Gastroesophageal sphincter (tissue), 3 donors: Measurements from ENCODE around the gene ANKRD40.

ENCODE experiments used
- EP300 ChIP-seq: sonication (generic); formaldehyde crosslinking; IDR thresholded peaks from one replicate; pipeline ENCODE4 v1.6.1; 2017; ENCODE audit warnings: antibody characterized with exemption, mild to moderate bottlenecking
- POLR2A ChIP-seq, 2 donors: fragments of 450-650 bp; IDR thresholded peaks; one replicate each; pipeline ENCODE4 v1.6.1; 2017; ENCODE audit warnings: antibody characterized with exemption in 2 of 2, mild to moderate bottlenecking in 2 of 2, moderate library complexity in 1 of 2
- POLR2AphosphoS5 ChIP-seq: sonication (generic); formaldehyde crosslinking; IDR thresholded peaks from one replicate; pipeline ENCODE4 v1.6.1; 2017; ENCODE audit warnings: antibody characterized with exemption
- TF ChIP-seq, protein P1 (sequence below), 4 experiments: fragments of 200-600 bp in 2 of 4; fragments of 450-650 bp in 2 of 4; sonication (generic) in 1 of 4; IDR thresholded peaks; one replicate each; pipeline ENCODE4 v1.5.1; 2017 to 2019; ENCODE audit warnings: antibody characterized with exemption in 4 of 4, mild to moderate bottlenecking in 2 of 4, moderate library complexity in 2 of 4

DNA sequence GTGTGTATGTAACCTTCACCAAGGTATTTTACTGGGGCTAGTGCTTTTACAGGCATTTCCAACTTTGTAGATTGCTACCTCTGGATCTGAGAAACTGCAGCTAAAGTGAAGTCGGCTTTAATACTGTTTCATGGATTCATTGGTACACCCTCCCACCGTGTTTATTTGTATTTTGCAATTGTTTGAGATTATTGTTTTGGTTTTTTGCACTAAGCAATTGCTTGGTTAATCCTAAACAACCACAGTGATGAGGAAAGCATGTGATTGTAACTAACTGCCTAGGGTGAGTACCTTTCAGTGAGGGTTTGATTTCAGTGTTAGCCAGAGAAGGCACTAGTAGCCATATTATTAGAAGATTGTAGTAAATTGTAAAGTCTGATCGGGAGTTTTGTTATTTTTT is 15.0 kb upstream of the ANKRD40 start:
- TF ChIP-seq, protein P1, sequence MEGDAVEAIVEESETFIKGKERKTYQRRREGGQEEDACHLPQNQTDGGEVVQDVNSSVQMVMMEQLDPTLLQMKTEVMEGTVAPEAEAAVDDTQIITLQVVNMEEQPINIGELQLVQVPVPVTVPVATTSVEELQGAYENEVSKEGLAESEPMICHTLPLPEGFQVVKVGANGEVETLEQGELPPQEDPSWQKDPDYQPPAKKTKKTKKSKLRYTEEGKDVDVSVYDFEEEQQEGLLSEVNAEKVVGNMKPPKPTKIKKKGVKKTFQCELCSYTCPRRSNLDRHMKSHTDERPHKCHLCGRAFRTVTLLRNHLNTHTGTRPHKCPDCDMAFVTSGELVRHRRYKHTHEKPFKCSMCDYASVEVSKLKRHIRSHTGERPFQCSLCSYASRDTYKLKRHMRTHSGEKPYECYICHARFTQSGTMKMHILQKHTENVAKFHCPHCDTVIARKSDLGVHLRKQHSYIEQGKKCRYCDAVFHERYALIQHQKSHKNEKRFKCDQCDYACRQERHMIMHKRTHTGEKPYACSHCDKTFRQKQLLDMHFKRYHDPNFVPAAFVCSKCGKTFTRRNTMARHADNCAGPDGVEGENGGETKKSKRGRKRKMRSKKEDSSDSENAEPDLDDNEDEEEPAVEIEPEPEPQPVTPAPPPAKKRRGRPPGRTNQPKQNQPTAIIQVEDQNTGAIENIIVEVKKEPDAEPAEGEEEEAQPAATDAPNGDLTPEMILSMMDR (IDR thresholded peaks at IDR 0.05) = no peak
- TF ChIP-seq POLR2A (IDR thresholded peaks at IDR 0.05) (no peak), POLR2AphosphoS5 (no peak), EP300 (no peak)
